Cardiac muscle cell (in vitro differentiated cells and primary cell): ENCODE data around the gene ARHGAP45. TPM values are rescaled to one million over a fixed set of nuclear protein-coding genes. Genes with fewer than 3 reads are reported as not detected.

Source experiments
- DNase-seq, 2 donors: peaks; one replicate each; pipeline versions ENCODE4 v3.0.0 to v3.0.0-alpha.2; 2010 to 2017; ENCODE audit warnings: low read depth in 1 of 2, low spot score in 1 of 2
- H3K27ac ChIP-seq: fragments of 200-600 bp; sonication (generic); 2 replicates; pipeline ENCODE4 v1.5.1; 2016
- H3K27me3 ChIP-seq: fragments of 200-600 bp; sonication (generic); 2 replicates; pipeline ENCODE4 v1.6.0; 2016; ENCODE audit warnings: control low read depth
- H3K36me3 ChIP-seq: fragments of 200-600 bp; sonication (generic); 2 replicates; pipeline ENCODE4 v1.5.1; 2016; ENCODE audit warnings: control low read depth
- H3K4me1 ChIP-seq: fragments of 200-600 bp; sonication (generic); 2 replicates; pipeline ENCODE4 v1.8.1; 2017; ENCODE audit warnings: low read depth, mild to moderate bottlenecking, mixed run types
- H3K4me3 ChIP-seq: fragments of 200-600 bp; sonication (generic); 2 replicates; pipeline ENCODE4 v1.5.1; 2016; ENCODE audit warnings: mild to moderate bottlenecking
- H3K9me3 ChIP-seq: fragments of 200-600 bp; sonication (generic); 2 replicates; pipeline ENCODE4 v1.5.1; 2017; ENCODE audit warnings: low read depth, mild to moderate bottlenecking, control low read depth
- CTCF ChIP-seq: IDR thresholded peaks from 2 replicates; pipeline ENCODE4 v1.5.1; 2012; ENCODE audit warnings: low read depth, mild to moderate bottlenecking, low read length
- polyA plus RNA-seq: library from polyadenylated mRNA; unstranded; fragments of >200 nt; fragmentation: Nextera tagmentation; extraction: Ambion mirVana; gene quantifications from 2 replicates; pipeline ENCODE4 v1.2.1, GENCODE V29; 2016
- total RNA-seq: library from RNA; depleted of rRNA; stranded (reverse); fragments of >200 nt; gene quantifications from 2 replicates; pipeline ENCODE4 v1.2.3, GENCODE V29; 2016

Gene ARHGAP45
- total and polyA plus RNA-seq, 2 experiments from 2014 or later, result 67.5 to 88.6 TPM

DNA sequence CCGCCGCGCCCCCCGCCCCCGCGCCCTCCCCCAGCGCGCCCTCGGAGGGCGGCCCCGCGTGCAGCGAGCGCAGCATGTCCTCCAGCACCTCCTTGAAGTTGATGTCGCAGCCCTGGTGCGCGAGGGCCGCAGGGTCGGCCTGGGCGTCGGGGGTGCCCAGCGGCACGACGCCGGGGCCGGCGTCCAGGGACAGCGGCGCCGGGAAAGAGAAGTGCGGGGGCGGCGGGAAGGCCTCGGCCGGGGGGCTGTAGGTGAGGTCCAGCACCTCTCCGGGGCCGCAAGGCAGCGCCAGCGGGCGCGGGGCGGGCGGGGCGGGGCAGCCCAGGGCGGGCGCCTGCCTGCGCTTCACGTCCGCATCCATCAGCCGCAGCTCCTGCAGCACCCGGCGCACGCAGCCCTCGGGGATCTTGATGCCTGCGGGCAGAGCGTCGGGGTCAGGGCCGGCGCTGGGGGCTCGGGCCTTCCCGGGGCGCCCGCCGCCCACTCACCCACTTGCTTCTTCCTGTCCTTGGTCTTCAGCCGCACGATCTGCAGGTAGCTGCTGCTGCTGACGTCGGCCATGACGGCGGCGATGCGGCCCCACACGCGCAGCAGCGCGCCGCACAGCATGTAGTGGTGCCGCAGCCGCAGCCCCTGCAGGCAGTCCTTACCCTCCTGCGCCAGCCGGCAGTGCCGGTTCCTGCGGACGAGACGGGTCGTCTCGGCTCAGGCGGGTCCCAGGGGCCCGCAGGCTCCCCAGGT lies 41.5 kb downstream of the ARHGAP45 start:
- H3K9me3 ChIP-seq, result no peaks in the 10 kb centered on the region
- peaks cover 18% of the 10 kb centered on the region for H3K4me1 ChIP-seq
- H3K36me3 ChIP-seq, result peaks cover 10% of the 10 kb centered on the region
- no peak overlapping the region for H3K27ac ChIP-seq
- H3K27me3 ChIP-seq, result no peaks in the 10 kb centered on the region
- H3K4me3 ChIP-seq, result no peak overlapping the region
- DNase-seq, result no peak
- TF ChIP-seq CTCF, result no peak

GRCh38 chr19:1109032-1109551 lies 42.1 kb downstream of the ARHGAP45 start:
- peaks cover 21% of the 10 kb centered on the region for H3K4me1 ChIP-seq

DNA sequence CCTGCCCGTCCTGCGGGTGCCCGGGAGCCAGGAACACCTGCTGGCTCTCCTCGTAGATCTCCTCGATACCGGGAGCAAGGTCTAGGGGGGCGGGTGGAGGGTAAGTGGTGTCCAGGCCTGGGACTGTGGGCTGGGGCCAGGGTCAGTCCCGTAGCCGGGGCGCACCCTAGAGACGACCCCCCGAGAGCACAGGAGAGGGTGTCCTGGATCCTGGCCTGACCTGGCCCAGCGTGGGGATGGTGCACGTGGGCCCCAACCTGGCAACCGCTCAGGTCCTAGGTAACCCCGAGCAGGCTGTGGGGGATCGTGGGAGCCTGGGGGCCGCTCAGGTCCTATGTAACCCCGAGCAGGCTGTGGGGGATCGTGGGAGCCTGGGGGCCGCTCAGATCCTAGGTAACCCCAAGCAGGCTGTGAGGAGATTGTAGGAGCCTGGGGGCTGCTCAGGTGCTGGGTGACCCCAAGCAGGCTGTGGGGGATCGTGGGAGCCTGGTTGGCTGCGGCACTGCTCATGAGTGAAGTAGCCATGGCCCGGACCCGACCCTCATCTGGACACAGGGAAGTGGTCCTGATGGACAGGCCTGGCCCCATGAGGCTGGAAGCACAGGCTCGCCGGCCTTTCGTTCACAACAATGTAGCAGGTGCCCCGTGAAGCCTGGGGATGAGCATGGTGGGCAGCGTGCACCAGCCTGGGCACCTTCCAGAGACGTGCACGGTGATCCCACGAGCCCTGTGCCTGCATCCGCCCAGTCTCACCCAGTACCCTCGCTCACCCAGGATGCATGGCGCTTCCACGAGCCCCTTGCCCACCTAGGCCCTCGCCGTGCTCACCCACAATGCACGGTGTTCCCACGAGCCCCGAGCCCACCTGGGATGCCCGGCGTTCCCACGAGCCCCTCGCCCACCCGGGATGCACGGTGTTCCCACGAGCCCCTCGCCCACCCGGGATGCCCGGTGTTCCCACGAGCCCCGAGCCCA lies 43.0 kb downstream of the ARHGAP45 start:
- Histone ChIP-seq H3K9me3 (no peaks in the 10 kb centered on the region), H3K27ac (no peak overlapping the region), H3K36me3 (peaks cover 10% of the 10 kb centered on the region), H3K27me3 (no peaks in the 10 kb centered on the region), H3K4me3 (no peak overlapping the region), H3K4me1 (peaks cover 21% of the 10 kb centered on the region)
- TF ChIP-seq CTCF, result no peak
- DNase-seq, result no peak

More at GRCh38 chr19:1109032-1109551, 42.1 kb downstream of the ARHGAP45 start:
- H3K27ac ChIP-seq, result no peak overlapping the region
- H3K4me3 ChIP-seq, result no peak overlapping the region
- H3K36me3 ChIP-seq, result peaks cover 10% of the 10 kb centered on the region
- no peak for TF ChIP-seq CTCF
- H3K9me3 ChIP-seq, result no peaks in the 10 kb centered on the region
- H3K27me3 ChIP-seq, result no peaks in the 10 kb centered on the region
- no peak for DNase-seq

GRCh38 chr19:1110809-1111640 lies 44.1 kb downstream of the ARHGAP45 start:
- peaks cover 17% of the 10 kb centered on the region for H3K4me1 ChIP-seq

More at GRCh38 chr19:1110809-1111640, 44.1 kb downstream of the ARHGAP45 start:
- TF ChIP-seq CTCF, result no peak
- H3K9me3 ChIP-seq, result no peaks in the 10 kb centered on the region
- peaks cover 8% of the 10 kb centered on the region for H3K36me3 ChIP-seq
- DNase-seq, result peak in 1 of 2 donors; percentile 33
- peak overlapping the region; percentile 6 for H3K27ac ChIP-seq
- no peaks in the 10 kb centered on the region for H3K27me3 ChIP-seq
- H3K4me3 ChIP-seq, result no peak overlapping the region
